Measurements from ENCODE around the gene METAP1D.

Gene METAP1D

GRCh38 chr2:172084395-172084644 lies 84.6 kb downstream of the METAP1D start:
- Histone ChIP-seq H3K27me3 (ENCODE audit: control insufficient read depth, insufficient read depth, low read length) (peaks cover 98% of the 10 kb centered on the region), H3K4me3 (ENCODE audit: low read depth, low read length) (peak overlapping the region; percentile 71), H3K9me3 (ENCODE audit: control insufficient read depth, insufficient read depth, low read length) (no peaks in the 10 kb centered on the region), H3K9ac (ENCODE audit: low read depth, low read length) (no peak overlapping the region), H3K4me1 (ENCODE audit: control insufficient read depth, insufficient read depth, low read length) (peaks cover 12% of the 10 kb centered on the region), H3K36me3 (ENCODE audit: control insufficient read depth, insufficient read depth, low read length) (no peaks in the 10 kb centered on the region)

GRCh38 chr2:172084645-172085459 lies 85.1 kb downstream of the METAP1D start:
- Histone ChIP-seq H3K27me3 (ENCODE audit: control insufficient read depth, insufficient read depth, low read length) (peaks cover 98% of the 10 kb centered on the region), H3K4me1 (ENCODE audit: control insufficient read depth, insufficient read depth, low read length) (peaks cover 12% of the 10 kb centered on the region), H3K9ac (ENCODE audit: low read depth, low read length) (no peak overlapping the region), H3K36me3 (ENCODE audit: control insufficient read depth, insufficient read depth, low read length) (no peaks in the 10 kb centered on the region), H3K9me3 (ENCODE audit: control insufficient read depth, insufficient read depth, low read length) (no peaks in the 10 kb centered on the region), H3K4me3 (ENCODE audit: low read depth, low read length) (peak overlapping the region; percentile 71)

GRCh38 chr2:172085460-172086159 lies 85.9 kb downstream of the METAP1D start, which contains the start of gene DLX1:
Gene DLX1, plus strand, starts transcription at chr2:172085507. Its CDS starts 171 bp downstream, at chr2:172085678.
- Histone ChIP-seq H3K4me3 (ENCODE audit: low read depth, low read length) (peak within 1 kb of the TSS; percentile 71), H3K9me3 (ENCODE audit: control insufficient read depth, insufficient read depth, low read length) (no peaks in the 10 kb centered on the region), H3K36me3 (ENCODE audit: control insufficient read depth, insufficient read depth, low read length) (no peaks in the 10 kb centered on the region), H3K9ac (ENCODE audit: low read depth, low read length) (no peak within 1 kb of the TSS), H3K27me3 (ENCODE audit: control insufficient read depth, insufficient read depth, low read length) (peaks cover 98% of the 10 kb centered on the region), H3K4me1 (ENCODE audit: control insufficient read depth, insufficient read depth, low read length) (peaks cover 12% of the 10 kb centered on the region)

- Histone ChIP-seq H3K4me3 (ENCODE audit: low read depth, low read length) (peak overlapping the region; percentile 58), H3K4me1 (ENCODE audit: control insufficient read depth, insufficient read depth, low read length) (peaks cover 9% of the 10 kb centered on the region), H3K36me3 (ENCODE audit: control insufficient read depth, insufficient read depth, low read length) (no peaks in the 10 kb centered on the region), H3K9ac (ENCODE audit: low read depth, low read length) (no peak overlapping the region), H3K9me3 (ENCODE audit: control insufficient read depth, insufficient read depth, low read length) (no peaks in the 10 kb centered on the region), H3K27me3 (ENCODE audit: control insufficient read depth, insufficient read depth, low read length) (peaks cover 98% of the 10 kb centered on the region)
These were observed 86.8 kb downstream of the METAP1D start for GRCh38 chr2:172086241-172087206.

- H3K27me3 ChIP-seq (ENCODE audit: control insufficient read depth, insufficient read depth, low read length) = peaks cover 98% of the 10 kb centered on the region
- H3K4me1 ChIP-seq (ENCODE audit: control insufficient read depth, insufficient read depth, low read length) = peaks cover 9% of the 10 kb centered on the region
- H3K4me3 ChIP-seq (ENCODE audit: low read depth, low read length) = peak overlapping the region; percentile 58
- H3K36me3 ChIP-seq (ENCODE audit: control insufficient read depth, insufficient read depth, low read length) = no peaks in the 10 kb centered on the region
- H3K9me3 ChIP-seq (ENCODE audit: control insufficient read depth, insufficient read depth, low read length) = no peaks in the 10 kb centered on the region
- H3K9ac ChIP-seq (ENCODE audit: low read depth, low read length) = no peak overlapping the region
These were observed 87.5 kb downstream of the METAP1D start for GRCh38 chr2:172087207-172087779.

GRCh38 chr2:172087780-172088244 lies 88.1 kb downstream of the METAP1D start:
- Histone ChIP-seq H3K9me3 (ENCODE audit: control insufficient read depth, insufficient read depth, low read length) (no peaks in the 10 kb centered on the region), H3K4me1 (ENCODE audit: control insufficient read depth, insufficient read depth, low read length) (peaks cover 9% of the 10 kb centered on the region), H3K9ac (ENCODE audit: low read depth, low read length) (no peak overlapping the region), H3K4me3 (ENCODE audit: low read depth, low read length) (peak overlapping the region; percentile 58), H3K36me3 (ENCODE audit: control insufficient read depth, insufficient read depth, low read length) (no peaks in the 10 kb centered on the region), H3K27me3 (ENCODE audit: control insufficient read depth, insufficient read depth, low read length) (peaks cover 98% of the 10 kb centered on the region)

- Histone ChIP-seq H3K27me3 (ENCODE audit: control insufficient read depth, insufficient read depth, low read length) (peaks cover 98% of the 10 kb centered on the region), H3K9ac (ENCODE audit: low read depth, low read length) (no peak overlapping the region), H3K9me3 (ENCODE audit: control insufficient read depth, insufficient read depth, low read length) (no peaks in the 10 kb centered on the region), H3K36me3 (ENCODE audit: control insufficient read depth, insufficient read depth, low read length) (no peaks in the 10 kb centered on the region), H3K4me1 (ENCODE audit: control insufficient read depth, insufficient read depth, low read length) (peaks cover 9% of the 10 kb centered on the region), H3K4me3 (ENCODE audit: low read depth, low read length) (peak overlapping the region; percentile 58)
These were observed 88.7 kb downstream of the METAP1D start for GRCh38 chr2:172088245-172089004.

- Histone ChIP-seq H3K27me3 (ENCODE audit: control insufficient read depth, insufficient read depth, low read length) (peaks cover 98% of the 10 kb centered on the region), H3K4me1 (ENCODE audit: control insufficient read depth, insufficient read depth, low read length) (peaks cover 3% of the 10 kb centered on the region), H3K4me3 (ENCODE audit: low read depth, low read length) (no peak overlapping the region), H3K9ac (ENCODE audit: low read depth, low read length) (no peak overlapping the region), H3K9me3 (ENCODE audit: control insufficient read depth, insufficient read depth, low read length) (no peaks in the 10 kb centered on the region), H3K36me3 (ENCODE audit: control insufficient read depth, insufficient read depth, low read length) (no peaks in the 10 kb centered on the region)
These were observed 89.3 kb downstream of the METAP1D start for GRCh38 chr2:172089005-172089504.

GRCh38 chr2:172089633-172090032 lies 89.9 kb downstream of the METAP1D start:
- H3K9ac ChIP-seq (ENCODE audit: low read depth, low read length) = no peak overlapping the region
- H3K27me3 ChIP-seq (ENCODE audit: control insufficient read depth, insufficient read depth, low read length) = peaks cover 98% of the 10 kb centered on the region
- peaks cover 3% of the 10 kb centered on the region for H3K4me1 ChIP-seq (ENCODE audit: control insufficient read depth, insufficient read depth, low read length)
- no peaks in the 10 kb centered on the region for H3K36me3 ChIP-seq (ENCODE audit: control insufficient read depth, insufficient read depth, low read length)
- H3K9me3 ChIP-seq (ENCODE audit: control insufficient read depth, insufficient read depth, low read length) = no peaks in the 10 kb centered on the region
- no peak overlapping the region for H3K4me3 ChIP-seq (ENCODE audit: low read depth, low read length)

GRCh38 chr2:172090044-172090961 lies 90.5 kb downstream of the METAP1D start:
- Histone ChIP-seq H3K4me3 (ENCODE audit: low read depth, low read length) (peak overlapping the region; percentile 37), H3K4me1 (ENCODE audit: control insufficient read depth, insufficient read depth, low read length) (peaks cover 3% of the 10 kb centered on the region), H3K9ac (ENCODE audit: low read depth, low read length) (no peak overlapping the region), H3K9me3 (ENCODE audit: control insufficient read depth, insufficient read depth, low read length) (no peaks in the 10 kb centered on the region), H3K36me3 (ENCODE audit: control insufficient read depth, insufficient read depth, low read length) (no peaks in the 10 kb centered on the region), H3K27me3 (ENCODE audit: control insufficient read depth, insufficient read depth, low read length) (peaks cover 100% of the 10 kb centered on the region)
